WERI-Rb-1 (cell line): ENCODE data around the gene SLFN5.

Experiments
- DNase-seq: peaks from one replicate; pipeline ENCODE4 v3.0.0-alpha.2; 2020
- H3K27ac ChIP-seq: fragments of 250-450 bp; sonication (Bioruptor Pico); 2 replicates; pipeline ENCODE4 v1.5.1; 2020; ENCODE audit warnings: mild to moderate bottlenecking, moderate library complexity
- H3K27me3 ChIP-seq: fragments of 250-450 bp; sonication (Bioruptor Pico); 2 replicates; pipeline ENCODE4 v1.5.1; 2021; ENCODE audit warnings: mild to moderate bottlenecking, low read depth, moderate library complexity; ENCODE audit not compliant: insufficient read depth, severe bottlenecking
- H3K36me3 ChIP-seq: fragments of 250-450 bp; sonication (Bioruptor Pico); 2 replicates; pipeline ENCODE4 v1.5.1; 2020; ENCODE audit warnings: mild to moderate bottlenecking, moderate library complexity
- H3K4me3 ChIP-seq: 2 replicates; pipeline ENCODE4 v1.5.1; 2011; ENCODE audit warnings: low read depth, mild to moderate bottlenecking, control low read depth, low read length
- H3K9me3 ChIP-seq: fragments of 250-450 bp; sonication (Bioruptor Pico); 2 replicates; pipeline ENCODE4 v1.5.1; 2021; ENCODE audit warnings: mild to moderate bottlenecking, moderate library complexity; ENCODE audit not compliant: severe bottlenecking
- CTCF ChIP-seq: IDR thresholded peaks from 2 replicates; pipeline ENCODE4 v1.5.1; 2011; ENCODE audit warnings: low read depth, mild to moderate bottlenecking, control low read depth, inconsistent platforms, low read length

Gene SLFN5

GRCh38 chr17:35283767-35284166, 40.9 kb downstream of the SLFN5 start:
- H3K4me3 ChIP-seq: no peak overlapping the region
- no peak for DNase-seq
- H3K27me3 ChIP-seq: peaks cover 72% of the 10 kb centered on the region
- no peak overlapping the region for H3K27ac ChIP-seq
- H3K9me3 ChIP-seq: peaks cover 3% of the 10 kb centered on the region
- TF ChIP-seq CTCF: no peak
- no peaks in the 10 kb centered on the region for H3K36me3 ChIP-seq

GRCh38 chr17:35284955-35285354, 42.1 kb downstream of the SLFN5 start:
- Histone ChIP-seq H3K36me3 (no peaks in the 10 kb centered on the region), H3K9me3 (peaks cover 2% of the 10 kb centered on the region), H3K27me3 (peaks cover 73% of the 10 kb centered on the region), H3K4me3 (no peak overlapping the region), H3K27ac (no peak overlapping the region)
- no peak for DNase-seq
- TF ChIP-seq CTCF: no peak

DNA sequence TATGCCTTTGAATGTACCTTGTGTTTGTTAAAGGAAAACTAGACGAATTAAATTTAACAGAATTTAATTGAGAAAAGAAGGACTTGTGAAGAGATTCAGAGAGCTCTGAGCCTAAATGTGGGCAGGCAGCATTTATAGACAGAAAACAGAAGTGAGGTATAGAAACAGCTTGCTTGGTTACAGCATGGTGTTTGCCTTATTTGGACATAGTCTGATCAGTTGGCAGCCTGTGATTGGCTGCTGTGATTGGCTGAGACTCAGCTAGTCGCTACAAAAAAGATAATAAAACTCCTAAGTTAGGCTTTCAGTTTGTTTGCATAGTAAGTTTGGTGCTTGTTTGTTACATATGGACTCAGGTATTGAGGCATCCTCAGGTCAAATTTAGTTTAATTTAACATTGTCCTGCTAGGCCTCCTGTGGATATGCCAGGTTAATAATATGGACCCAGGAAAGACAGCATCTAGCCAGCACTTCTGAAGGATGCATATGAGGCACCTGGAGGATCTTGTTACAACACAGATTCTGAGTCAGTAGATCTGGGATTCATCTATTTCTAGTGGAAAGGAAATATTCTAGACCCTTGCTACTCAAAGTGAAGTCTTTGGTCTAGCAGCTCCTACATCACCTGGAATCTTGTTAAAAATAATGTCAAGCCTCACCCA, 43.4 kb downstream of the SLFN5 start:
- H3K36me3 ChIP-seq: no peaks in the 10 kb centered on the region
- H3K9me3 ChIP-seq: no peaks in the 10 kb centered on the region
- H3K27me3 ChIP-seq: peaks cover 84% of the 10 kb centered on the region
- H3K27ac ChIP-seq: no peak overlapping the region
- no peak for DNase-seq
- TF ChIP-seq CTCF: no peak
- no peak overlapping the region for H3K4me3 ChIP-seq

GRCh38 chr17:35287286-35287811, 44.5 kb downstream of the SLFN5 start:
- Histone ChIP-seq H3K27me3 (peaks cover 87% of the 10 kb centered on the region), H3K4me3 (no peak overlapping the region), H3K36me3 (no peaks in the 10 kb centered on the region), H3K27ac (no peak overlapping the region), H3K9me3 (no peaks in the 10 kb centered on the region)
- TF ChIP-seq CTCF: no peak
- no peak for DNase-seq

DNA sequence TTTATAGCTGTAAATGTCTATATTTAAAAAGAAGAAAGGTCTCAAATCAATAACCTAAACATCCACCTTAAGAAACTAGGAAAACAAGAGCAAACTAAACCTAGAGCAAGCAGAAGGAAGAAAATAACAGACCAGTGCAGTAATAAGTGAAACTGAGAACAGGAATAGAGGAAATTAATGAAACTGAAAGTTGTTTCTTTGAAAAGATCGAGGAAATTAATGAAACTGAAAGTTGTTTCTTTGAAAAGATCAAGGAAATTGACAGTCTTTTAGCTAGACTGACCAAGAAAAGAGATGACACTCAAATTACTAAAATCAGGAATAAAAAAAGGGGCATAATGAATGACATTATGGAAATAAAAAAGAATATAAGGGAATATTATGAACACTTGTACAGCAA, 46.4 kb downstream of the SLFN5 start:
- Histone ChIP-seq H3K9me3 (no peaks in the 10 kb centered on the region), H3K4me3 (no peak overlapping the region), H3K27me3 (peaks cover 82% of the 10 kb centered on the region), H3K36me3 (no peaks in the 10 kb centered on the region), H3K27ac (no peak overlapping the region)
- no peak for DNase-seq
- TF ChIP-seq CTCF: no peak

DNA sequence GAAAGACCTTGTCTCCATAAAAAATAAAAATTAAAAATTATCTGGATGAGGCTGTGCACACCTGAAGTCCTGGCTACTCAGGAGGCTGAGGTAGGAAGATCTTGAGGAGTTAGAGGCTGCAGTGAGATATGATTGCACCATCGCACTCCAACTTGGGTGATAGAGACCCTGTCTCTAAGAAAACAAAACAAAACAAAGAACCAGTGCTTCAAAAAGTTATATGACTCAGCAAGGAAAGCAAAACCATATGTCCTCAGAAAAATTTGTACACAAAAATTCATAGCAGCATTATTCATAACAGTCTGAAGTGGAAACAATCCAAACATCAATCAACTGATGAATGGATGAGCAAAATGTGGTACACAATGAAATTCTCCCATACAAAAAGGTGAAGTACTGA, 48.9 kb downstream of the SLFN5 start:
- H3K36me3 ChIP-seq: no peaks in the 10 kb centered on the region
- H3K27me3 ChIP-seq: peaks cover 75% of the 10 kb centered on the region
- no peak overlapping the region for H3K4me3 ChIP-seq
- TF ChIP-seq CTCF: no peak
- no peak overlapping the region for H3K27ac ChIP-seq
- no peak for DNase-seq
- H3K9me3 ChIP-seq: no peaks in the 10 kb centered on the region
